Gastrocnemius medialis (tissue), 4 donors: Measurements from ENCODE around the gene SRRM3. TPM values are rescaled to one million over a fixed set of nuclear protein-coding genes. Genes with fewer than 3 reads are reported as not detected.

ENCODE experiments used
- ATAC-seq, 2 donors: fragments of 150-250 bp; one replicate each; pipeline ENCODE4 v1.9.1; 2016
- DNase-seq, 2 donors: peaks; one replicate each; pipeline ENCODE4 v3.0.0-alpha.2; 2019
- H3K27ac ChIP-seq, 4 donors: fragments of 200-600 bp; sonication (generic); 1 replicate in 1 of 4; 2 replicates in 3 of 4; pipeline ENCODE4 v1.5.1; 2016 to 2018; ENCODE audit warnings: mild to moderate bottlenecking in 2 of 4, moderate library complexity in 1 of 4
- H3K27me3 ChIP-seq, 3 donors: fragments of 200-600 bp; sonication (generic) in 2 of 3; 1 replicate in 1 of 3; 2 replicates in 2 of 3; pipeline versions ENCODE4 v1.5.1 to v1.6.0; 2016 to 2019; ENCODE audit warnings: mild to moderate bottlenecking in 1 of 3, moderate library complexity in 1 of 3
- H3K36me3 ChIP-seq, 2 donors: fragments of 200-600 bp; sonication (generic) in 1 of 2; one replicate each; pipeline ENCODE4 v1.5.1; 2017 to 2018
- H3K4me1 ChIP-seq, 2 donors: fragments of 200-600 bp; sonication (generic) in 1 of 2; one replicate each; pipeline ENCODE4 v1.5.1; 2016 to 2017; ENCODE audit warnings: mild to moderate bottlenecking in 2 of 2
- H3K4me3 ChIP-seq, 4 donors: fragments of 200-600 bp; sonication (generic) in 3 of 4; 1 replicate in 1 of 4; 2 replicates in 3 of 4; pipeline ENCODE4 v1.5.1; 2016 to 2019; ENCODE audit warnings: mild to moderate bottlenecking in 2 of 4
- H3K9me3 ChIP-seq, 3 donors: fragments of 200-600 bp; sonication (generic) in 2 of 3; 1 replicate in 1 of 3; 2 replicates in 2 of 3; pipeline ENCODE4 v1.5.1; 2016 to 2019
- POLR2A ChIP-seq, 2 donors: fragments of 450-650 bp; IDR thresholded peaks; one replicate each; pipeline ENCODE4 v1.6.1; 2017; ENCODE audit warnings: antibody characterized with exemption in 2 of 2, mild to moderate bottlenecking in 2 of 2, moderate library complexity in 2 of 2
- in situ Hi-C, 4 donors: fragments of 200-750 bp; cut with MboI; loops; one replicate each; pipeline versions ENCODE4 v1.15.0 to v1.8.0; 2017; ENCODE audit warnings: low sequenced_read_pairs in 4 of 4
- intact Hi-C: fragments of 100-400 bp; cut with DNase I; formaldehyde crosslinking; loops from one replicate; pipeline ENCODE4 v1.15.1; 2023; ENCODE audit warnings: low total_unique reads
- total RNA-seq, 4 donors: library from RNA; depleted of rRNA; stranded (reverse); fragments of >200 nt; gene quantifications; one replicate each; pipeline versions ENCODE4 v1.1.0 to v1.2.3, GENCODE V29; 2016
- TF ChIP-seq, protein P1 (sequence below), 5 experiments: fragments of 450-650 bp in 3 of 5; fragments of 200-600 bp in 2 of 5; sonication (generic) in 2 of 5; IDR thresholded peaks in 4 of 5; conservative IDR thresholded peaks in 1 of 5; 1 replicate in 4 of 5; 2 replicates in 1 of 5; pipeline ENCODE4 v1.5.1; 2016 to 2019; ENCODE audit warnings: antibody characterized with exemption in 5 of 5, mild to moderate bottlenecking in 3 of 5, moderate library complexity in 3 of 5

Gene SRRM3
- total RNA-seq, 4 donors from 2014 or later = 0.53 to 1.2 (median 0.84) TPM

GRCh38 chr7:76246804-76247389 is 45.2 kb downstream of the SRRM3 start:
- ATAC-seq = no peak
- H3K27ac ChIP-seq = no peak overlapping the region
- H3K4me3 ChIP-seq = no peak overlapping the region
- no peaks in the 10 kb centered on the region for H3K9me3 ChIP-seq
- in situ Hi-C loops (no loop called here), intact Hi-C loops (no loop called here)
- no peaks in the 10 kb centered on the region for H3K36me3 ChIP-seq
- H3K27me3 ChIP-seq = no peaks in the 10 kb centered on the region
- H3K4me1 ChIP-seq = no peaks in the 10 kb centered on the region
- no peak for TF ChIP-seq POLR2A (IDR thresholded peaks at IDR 0.05)
- TF ChIP-seq, protein P1, sequence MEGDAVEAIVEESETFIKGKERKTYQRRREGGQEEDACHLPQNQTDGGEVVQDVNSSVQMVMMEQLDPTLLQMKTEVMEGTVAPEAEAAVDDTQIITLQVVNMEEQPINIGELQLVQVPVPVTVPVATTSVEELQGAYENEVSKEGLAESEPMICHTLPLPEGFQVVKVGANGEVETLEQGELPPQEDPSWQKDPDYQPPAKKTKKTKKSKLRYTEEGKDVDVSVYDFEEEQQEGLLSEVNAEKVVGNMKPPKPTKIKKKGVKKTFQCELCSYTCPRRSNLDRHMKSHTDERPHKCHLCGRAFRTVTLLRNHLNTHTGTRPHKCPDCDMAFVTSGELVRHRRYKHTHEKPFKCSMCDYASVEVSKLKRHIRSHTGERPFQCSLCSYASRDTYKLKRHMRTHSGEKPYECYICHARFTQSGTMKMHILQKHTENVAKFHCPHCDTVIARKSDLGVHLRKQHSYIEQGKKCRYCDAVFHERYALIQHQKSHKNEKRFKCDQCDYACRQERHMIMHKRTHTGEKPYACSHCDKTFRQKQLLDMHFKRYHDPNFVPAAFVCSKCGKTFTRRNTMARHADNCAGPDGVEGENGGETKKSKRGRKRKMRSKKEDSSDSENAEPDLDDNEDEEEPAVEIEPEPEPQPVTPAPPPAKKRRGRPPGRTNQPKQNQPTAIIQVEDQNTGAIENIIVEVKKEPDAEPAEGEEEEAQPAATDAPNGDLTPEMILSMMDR (IDR thresholded peaks at IDR 0.05 in 4 of 5, conservative IDR thresholded peaks at IDR 0.05 in 1 of 5) = no peak
- DNase-seq = no peak

- H3K4me3 ChIP-seq = no peak overlapping the region
- no peaks in the 10 kb centered on the region for H3K4me1 ChIP-seq
- no peaks in the 10 kb centered on the region for H3K36me3 ChIP-seq
- H3K27me3 ChIP-seq = no peaks in the 10 kb centered on the region
- DNase-seq (no peak), ATAC-seq (no peak)
- TF ChIP-seq, protein P1 (IDR thresholded peaks at IDR 0.05 in 4 of 5, conservative IDR thresholded peaks at IDR 0.05 in 1 of 5) = no peak
- no peak for TF ChIP-seq POLR2A (IDR thresholded peaks at IDR 0.05)
- no peaks in the 10 kb centered on the region for H3K9me3 ChIP-seq
- intact Hi-C loops = no loop called here
- no peak overlapping the region for H3K27ac ChIP-seq
- in situ Hi-C loops = no loop called here
These were observed 46.2 kb downstream of the SRRM3 start for GRCh38 chr7:76247938-76248337.

DNA sequence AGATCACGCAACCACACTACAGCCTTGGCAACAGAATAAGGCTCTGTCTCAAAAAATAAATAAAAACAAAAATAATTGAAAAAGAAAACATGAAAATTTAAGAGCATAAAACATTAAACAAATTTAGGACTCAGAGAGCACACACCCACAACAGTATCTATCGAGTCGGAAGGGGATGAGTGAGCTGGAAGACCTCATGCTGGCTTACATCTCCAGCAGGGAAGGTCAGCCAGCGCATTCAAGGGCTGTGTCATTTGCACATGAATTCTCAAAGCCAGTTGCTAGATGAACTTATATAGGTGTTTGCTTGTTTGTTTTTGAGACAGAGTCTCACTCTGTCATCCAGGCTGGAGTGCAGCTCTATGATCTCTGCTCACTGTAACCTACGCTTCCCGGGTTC is 50.3 kb downstream of the SRRM3 start:
- intact Hi-C loops (no loop called here), in situ Hi-C loops (no loop called here)
- Histone ChIP-seq H3K27me3 (no peaks in the 10 kb centered on the region), H3K4me3 (no peak overlapping the region), H3K9me3 (no peaks in the 10 kb centered on the region), H3K27ac (no peak overlapping the region), H3K4me1 (no peaks in the 10 kb centered on the region), H3K36me3 (no peaks in the 10 kb centered on the region)
- ATAC-seq = no peak
- DNase-seq = no peak
- TF ChIP-seq, protein P1 (IDR thresholded peaks at IDR 0.05 in 4 of 5, conservative IDR thresholded peaks at IDR 0.05 in 1 of 5) = no peak
- no peak for TF ChIP-seq POLR2A (IDR thresholded peaks at IDR 0.05)

DNA sequence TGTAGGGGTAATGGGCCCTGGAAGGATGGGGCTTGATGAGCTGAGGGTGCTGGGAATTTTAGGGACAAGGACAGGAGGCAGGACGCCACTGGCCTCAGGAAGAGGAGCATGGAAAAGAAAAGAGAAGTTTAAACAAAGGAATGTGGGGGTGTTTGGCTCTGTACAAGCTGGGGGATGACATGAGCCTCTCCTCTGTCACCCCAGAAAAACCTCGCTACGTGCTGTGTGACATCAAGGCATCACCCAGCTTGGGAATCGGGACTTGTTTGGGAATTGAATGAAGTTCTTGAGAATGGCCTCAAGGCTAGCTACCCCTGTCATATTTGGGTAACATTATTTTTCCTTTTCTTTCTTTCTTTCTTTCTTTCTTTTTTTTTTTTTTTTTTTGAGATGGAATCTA is 53.1 kb downstream of the SRRM3 start:
- intact Hi-C loops (no loop called here), in situ Hi-C loops (no loop called here)
- no peaks in the 10 kb centered on the region for H3K9me3 ChIP-seq
- ATAC-seq (no peak), DNase-seq (no peak)
- TF ChIP-seq POLR2A (IDR thresholded peaks at IDR 0.05) = no peak
- TF ChIP-seq, protein P1 (IDR thresholded peaks at IDR 0.05 in 4 of 5, conservative IDR thresholded peaks at IDR 0.05 in 1 of 5) = no peak
- H3K36me3 ChIP-seq = no peaks in the 10 kb centered on the region
- no peaks in the 10 kb centered on the region for H3K4me1 ChIP-seq
- H3K4me3 ChIP-seq = no peak overlapping the region
- no peak overlapping the region for H3K27ac ChIP-seq
- peaks cover 11 to 20% (median 16%) of the 10 kb centered on the region in 3 donors for H3K27me3 ChIP-seq

- Histone ChIP-seq H3K4me1 (no peaks in the 10 kb centered on the region), H3K4me3 (no peak overlapping the region), H3K27ac (no peak overlapping the region), H3K36me3 (no peaks in the 10 kb centered on the region), H3K9me3 (no peaks in the 10 kb centered on the region), H3K27me3 (peaks cover 17 to 36% (median 26%) of the 10 kb centered on the region in 3 donors)
- DNase-seq = no peak
- in situ Hi-C loops (no loop called here), intact Hi-C loops (no loop called here)
- ATAC-seq = no peak
- TF ChIP-seq POLR2A (IDR thresholded peaks at IDR 0.05) = no peak
- TF ChIP-seq, protein P1 (IDR thresholded peaks at IDR 0.05 in 4 of 5, conservative IDR thresholded peaks at IDR 0.05 in 1 of 5) = no peak
These were observed 56.3 kb downstream of the SRRM3 start for GRCh38 chr7:76257973-76258372.
